T47D (cell line): ENCODE measurements around the gene PNPO.
"Not testable (repeated sequence)": the region's sequence is repeated elsewhere in the genome, so short reads cannot be mapped to it uniquely, and the experiment has no call there.

Source experiments
- DNase-seq, 2 experiments: peaks; one replicate each; pipeline versions ENCODE4 v3.0.0 to v3.0.0-alpha.2; 2011 to 2012; ENCODE audit warnings: low read depth in 1 of 2, low spot score in 1 of 2
- JUND ChIP-seq: IDR thresholded peaks from 2 replicates; pipeline ENCODE4 v1.6.1; 2012; ENCODE audit warnings: low read depth
- in situ Hi-C: cut with HindIII; loops from 2 replicates; pipeline ENCODE4 v1.10.0; 2016; ENCODE audit warnings: low sequenced_read_pairs, low pct_unique_long_range_greater_than_20kb

PNPO gene

GRCh38 chr17:47925678-47925988 lies 15.7 kb upstream of the PNPO start:
- in situ Hi-C loops: no loop called here
- no peak for TF ChIP-seq JUND
- DNase-seq: no peak

GRCh38 chr17:47927821-47928400 lies 13.5 kb upstream of the PNPO start:
- in situ Hi-C loops: no loop called here
- no peak for DNase-seq
- no peak for TF ChIP-seq JUND

- in situ Hi-C loops: no loop called here
- no peak for DNase-seq
- TF ChIP-seq JUND: no peak
These were observed 13.0 kb upstream of the PNPO start for GRCh38 chr17:47928415-47928814.

GRCh38 chr17:47929218-47930000 lies 12.0 kb upstream of the PNPO start:
- no peak for DNase-seq
- no peak for TF ChIP-seq JUND
- in situ Hi-C loops: no loop called here

GRCh38 chr17:47931848-47932247 lies 9.5 kb upstream of the PNPO start:
- DNase-seq: no peak
- TF ChIP-seq JUND: no peak
- in situ Hi-C loops: no loop called here

GRCh38 chr17:47934856-47935255 lies 6.5 kb upstream of the PNPO start:
- TF ChIP-seq JUND: no peak
- no peak for DNase-seq
- in situ Hi-C loops: no loop called here

- DNase-seq, in situ Hi-C loops: not testable (repeated sequence)
These were observed 5.9 kb upstream of the PNPO start for GRCh38 chr17:47935468-47935867.

- in situ Hi-C loops: no loop called here
- no peak for DNase-seq
- no peak for TF ChIP-seq JUND
These were observed 5.4 kb upstream of the PNPO start for GRCh38 chr17:47935961-47936360.

GRCh38 chr17:47937941-47938340 lies 3.4 kb upstream of the PNPO start:
- TF ChIP-seq JUND: no peak
- in situ Hi-C loops: no loop called here
- no peak for DNase-seq

- in situ Hi-C loops: no loop called here
- TF ChIP-seq JUND: no peak
- no peak for DNase-seq
These were observed 732 bp downstream of the PNPO start for GRCh38 chr17:47942096-47942510.

- TF ChIP-seq JUND: no peak
- no peak for DNase-seq
- in situ Hi-C loops: no loop called here
These were observed 1.2 kb downstream of the PNPO start for GRCh38 chr17:47942568-47942967.

GRCh38 chr17:47945080-47945479 lies 3.7 kb downstream of the PNPO start:
- no peak for DNase-seq
- in situ Hi-C loops: no loop called here
- no peak for TF ChIP-seq JUND

- no peak for DNase-seq
- no peak for TF ChIP-seq JUND
- in situ Hi-C loops: no loop called here
These were observed 4.4 kb downstream of the PNPO start for GRCh38 chr17:47945529-47946508.
